Endothelial cell of umbilical vein (primary cell): ENCODE results near the gene ECHDC1. TPM values are rescaled to one million over a fixed set of nuclear protein-coding genes. Genes with fewer than 3 reads are reported as not detected.

Experiments
- BruUV-seq: library from RNA; stranded (reverse); fragments of 400-500 nt; replicated peaks from 2 replicates; lab custom pipeline; 2021; lab: Mats Ljungman, UMichigan
- CTCF ChIA-PET: fragments of 300-600, 350-600 bp; sonication (Branson Sonifier 250); formaldehyde crosslinking; loops from one replicate; lab custom pipeline; 2021; ENCODE audit warnings: antibody characterized with exemption, inconsistent platforms; lab: Charles Lee
- POLR2A ChIA-PET: fragments of 300-600, 350-600 bp; sonication (Branson Sonifier 250); formaldehyde crosslinking; loops from one replicate; lab custom pipeline; 2021; ENCODE audit warnings: antibody characterized with exemption, inconsistent platforms; lab: Charles Lee
- DNase-seq: peaks from one replicate; pipeline ENCODE4 v3.0.0-alpha.2; 2011; ENCODE audit warnings: low read depth, low spot score
- FAIRE-seq: peaks from 2 replicates; lab custom pipeline; 2011; peaks lifted over from hg19 to GRCh38; lab: Jason Lieb, UNC
- H2AFZ ChIP-seq: 2 replicates; pipeline ENCODE4 v1.6.0; 2012; ENCODE audit warnings: low read depth, low read length, control low read depth, inconsistent platforms
- H3K27ac ChIP-seq: 2 replicates; pipeline ENCODE4 v1.5.1; 2011; ENCODE audit warnings: low read depth, mild to moderate bottlenecking, control low read depth, low read length, moderate library complexity; ENCODE audit not compliant: insufficient read depth
- H3K27me3 ChIP-seq, 2 experiments: 2 replicates each; pipeline versions ENCODE4 v1.6.0 to v1.6.1; 2011; ENCODE audit warnings: low read length in 2 of 2, mixed read lengths in 1 of 2; ENCODE audit not compliant: control insufficient read depth in 2 of 2, insufficient read depth in 2 of 2
- H3K36me3 ChIP-seq, 2 experiments: 2 replicates in 1 of 2; 3 replicates in 1 of 2; pipeline ENCODE4 v1.5.1; 2011; ENCODE audit warnings: low read length in 2 of 2, mild to moderate bottlenecking in 1 of 2, moderate library complexity in 1 of 2; ENCODE audit not compliant: control insufficient read depth in 2 of 2, insufficient read depth in 2 of 2; ENCODE audit errors: extremely low read depth in 1 of 2
- H3K4me1 ChIP-seq: 3 replicates; pipeline ENCODE4 v1.5.1; 2011; ENCODE audit warnings: mild to moderate bottlenecking, low read length; ENCODE audit not compliant: control insufficient read depth, insufficient read depth; ENCODE audit errors: extremely low read depth
- H3K4me2 ChIP-seq: 2 replicates; pipeline ENCODE4 v1.6.1; 2011; ENCODE audit warnings: low read length, control low read depth, mixed read lengths; ENCODE audit not compliant: insufficient read depth
- H3K4me3 ChIP-seq, 3 experiments: fragments of 200-600 bp in 1 of 3; sonication (generic), shearing (Covaris generic) in 1 of 3; replicated peaks in 1 of 3; 2 replicates each; pipeline ENCODE4 v1.5.1; 2011 to 2016; ENCODE audit warnings: control low read depth in 3 of 3, low read length in 3 of 3, mild to moderate bottlenecking in 2 of 3, inconsistent platforms in 1 of 3, low read depth in 1 of 3, moderate library complexity in 1 of 3; ENCODE audit not compliant: insufficient read depth in 1 of 3
- H3K79me2 ChIP-seq: 2 replicates; pipeline ENCODE4 v1.6.0; 2012; ENCODE audit warnings: low read length, inconsistent platforms; ENCODE audit not compliant: control insufficient read depth, insufficient read depth
- H3K9ac ChIP-seq: replicated peaks from 2 replicates; pipeline ENCODE3; 2011; ENCODE audit warnings: low read length, control low read depth; ENCODE audit not compliant: insufficient read depth; ENCODE audit errors: extremely low read depth
- H3K9me1 ChIP-seq: replicated peaks from 3 replicates; pipeline ENCODE4 v1.6.0; 2011; ENCODE audit warnings: mild to moderate bottlenecking, low read length; ENCODE audit not compliant: control insufficient read depth, insufficient read depth; ENCODE audit errors: extremely low read depth
- H3K9me3 ChIP-seq: replicated peaks from 2 replicates; pipeline ENCODE4 v1.5.1; 2012; ENCODE audit warnings: low read length, inconsistent platforms; ENCODE audit not compliant: control insufficient read depth, insufficient read depth
- H4K20me1 ChIP-seq: replicated peaks from 2 replicates; pipeline ENCODE3; 2011; ENCODE audit warnings: mild to moderate bottlenecking, low read length; ENCODE audit not compliant: control insufficient read depth, insufficient read depth; ENCODE audit errors: extremely low read depth
- EZH2 ChIP-seq: IDR thresholded peaks from 2 replicates; pipeline ENCODE4 v1.6.1; 2012; ENCODE audit warnings: borderline replicate concordance, low read depth, mild to moderate bottlenecking, moderate library complexity, low read length, inconsistent platforms; ENCODE audit not compliant: severe bottlenecking
- FOS ChIP-seq: IDR thresholded peaks from 2 replicates; pipeline ENCODE4 v1.6.1; 2011; ENCODE audit warnings: mild to moderate bottlenecking, low read length, moderate library complexity, borderline replicate concordance; ENCODE audit not compliant: insufficient read depth
- GATA2 ChIP-seq: IDR thresholded peaks from 2 replicates; pipeline ENCODE4 v1.7.0; 2011; ENCODE audit warnings: low read depth, mild to moderate bottlenecking, moderate library complexity, mixed read lengths, low read length; ENCODE audit not compliant: insufficient read length, insufficient read depth
- JUN ChIP-seq: IDR thresholded peaks from 2 replicates; pipeline ENCODE4 v1.6.1; 2011; ENCODE audit warnings: borderline replicate concordance, low read depth; ENCODE audit not compliant: insufficient read length, insufficient read depth
- MYC ChIP-seq: IDR thresholded peaks from one replicate; pipeline ENCODE4 v1.6.1; 2011; ENCODE audit warnings: mild to moderate bottlenecking, low read depth, low read length
- POLR2A ChIP-seq: IDR thresholded peaks from 2 replicates; pipeline ENCODE4 v1.6.1; 2012; ENCODE audit warnings: low read depth, mild to moderate bottlenecking, control low read depth, low read length
- POLR2AphosphoS5 ChIP-seq: IDR thresholded peaks from 2 replicates; pipeline ENCODE4 v1.6.1; 2012; ENCODE audit warnings: low read depth, mild to moderate bottlenecking, control low read depth, low read length, moderate library complexity; ENCODE audit not compliant: insufficient read depth
- dilution Hi-C: fragments of 300-500 bp; cut with MboI; formaldehyde crosslinking; loops from one replicate; pipeline ENCODE4 v1.15.0; 2019; ENCODE audit warnings: low sequenced_read_pairs; ENCODE audit not compliant: extremely low pct_ligation_motif_present
- intact Hi-C: fragments of 100-400 bp; cut with micrococcal nuclease; formaldehyde crosslinking; loops from one replicate; pipeline ENCODE4 v1.10.0; 2022
- polyA plus RNA-seq, 4 experiments: library from polyadenylated mRNA; depleted of rRNA in 3 of 4; stranded (reverse) in 3 of 4; unstranded in 1 of 4; fragments of >200 nt; gene quantifications; 2 replicates each; pipeline versions ENCODE4 v1.2.1 to v1.2.3, GENCODE V29; 2011 to 2012; ENCODE audit warnings: missing spikeins in 1 of 4
- total RNA-seq: library from RNA; stranded (reverse); gene quantifications from 2 replicates; pipeline ENCODE4 v1.2.3, GENCODE V29; 2021
- TF ChIP-seq, protein P1 (sequence below): IDR thresholded peaks from 2 replicates; pipeline ENCODE4 v1.6.1; 2011; ENCODE audit not compliant: insufficient read depth, insufficient read length
- TF ChIP-seq, protein P2 (sequence below), 2 donors: IDR thresholded peaks; 1 replicate in 1 of 2; 2 replicates in 1 of 2; pipeline ENCODE4 v1.5.1; 2011; ENCODE audit warnings: low read length in 2 of 2, mild to moderate bottlenecking in 2 of 2, moderate library complexity in 2 of 2, control low read depth in 1 of 2, inconsistent platforms in 1 of 2, low read depth in 1 of 2; ENCODE audit not compliant: insufficient read depth in 1 of 2; ENCODE audit errors: extremely low read depth in 1 of 2

Gene ECHDC1
- total and polyA plus RNA-seq, 2 donors (not counting 3 experiments of a cell fraction or from before 2014, with no cell fraction given): 8.1 to 36.8 TPM

DNA sequence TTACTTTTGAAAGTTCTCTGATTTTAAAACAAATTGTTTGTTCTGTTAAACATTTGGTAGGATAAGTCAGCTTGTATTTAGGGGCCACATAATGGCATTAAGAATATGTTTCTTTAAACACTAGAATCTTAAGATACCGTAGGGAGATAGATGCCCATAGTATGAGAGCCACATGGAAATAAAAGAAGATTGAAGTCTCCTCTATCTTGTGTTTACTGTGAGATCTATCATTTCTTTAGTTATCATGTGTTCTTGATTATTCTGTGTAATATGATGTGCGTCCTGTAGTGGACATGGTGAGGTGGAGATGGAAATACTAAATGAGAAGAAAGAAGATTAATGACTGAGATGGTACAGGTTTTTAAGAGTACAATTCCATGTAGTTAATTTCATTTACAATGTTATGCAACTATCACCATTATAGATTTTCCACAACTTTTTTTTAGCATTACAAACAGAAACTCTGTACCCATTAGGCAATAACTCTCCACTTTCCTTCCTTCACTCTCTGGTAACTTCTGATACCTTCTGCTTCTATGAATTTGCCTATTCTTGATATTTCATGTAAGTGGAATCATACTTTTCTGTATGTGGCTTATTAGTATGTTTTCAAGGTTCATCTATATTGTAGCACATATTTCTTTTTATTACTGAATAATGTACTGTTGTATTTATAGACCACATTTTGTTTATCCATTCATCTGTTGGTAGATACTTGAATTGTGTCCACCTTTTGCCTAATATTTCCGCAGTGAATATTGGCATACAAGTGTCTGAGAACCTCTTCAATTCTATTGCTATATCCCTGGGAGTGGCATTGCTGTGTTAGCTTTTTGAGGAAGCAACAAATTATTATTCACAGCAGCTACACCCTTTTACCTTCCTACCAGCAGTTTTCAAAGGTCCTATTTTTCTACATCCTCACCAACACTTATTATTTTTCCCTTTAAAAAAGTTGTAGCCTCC lies 65.2 kb downstream of the ECHDC1 start:
- TF ChIP-seq, protein P1, sequence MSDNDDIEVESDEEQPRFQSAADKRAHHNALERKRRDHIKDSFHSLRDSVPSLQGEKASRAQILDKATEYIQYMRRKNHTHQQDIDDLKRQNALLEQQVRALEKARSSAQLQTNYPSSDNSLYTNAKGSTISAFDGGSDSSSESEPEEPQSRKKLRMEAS: no peak
- TF ChIP-seq GATA2: no peak
- TF ChIP-seq FOS: no peak
- no peak for TF ChIP-seq MYC
- no peak for TF ChIP-seq EZH2
- TF ChIP-seq POLR2A: no peak
- no peak for TF ChIP-seq JUN
- no peak for TF ChIP-seq POLR2AphosphoS5
- TF ChIP-seq, protein P2, sequence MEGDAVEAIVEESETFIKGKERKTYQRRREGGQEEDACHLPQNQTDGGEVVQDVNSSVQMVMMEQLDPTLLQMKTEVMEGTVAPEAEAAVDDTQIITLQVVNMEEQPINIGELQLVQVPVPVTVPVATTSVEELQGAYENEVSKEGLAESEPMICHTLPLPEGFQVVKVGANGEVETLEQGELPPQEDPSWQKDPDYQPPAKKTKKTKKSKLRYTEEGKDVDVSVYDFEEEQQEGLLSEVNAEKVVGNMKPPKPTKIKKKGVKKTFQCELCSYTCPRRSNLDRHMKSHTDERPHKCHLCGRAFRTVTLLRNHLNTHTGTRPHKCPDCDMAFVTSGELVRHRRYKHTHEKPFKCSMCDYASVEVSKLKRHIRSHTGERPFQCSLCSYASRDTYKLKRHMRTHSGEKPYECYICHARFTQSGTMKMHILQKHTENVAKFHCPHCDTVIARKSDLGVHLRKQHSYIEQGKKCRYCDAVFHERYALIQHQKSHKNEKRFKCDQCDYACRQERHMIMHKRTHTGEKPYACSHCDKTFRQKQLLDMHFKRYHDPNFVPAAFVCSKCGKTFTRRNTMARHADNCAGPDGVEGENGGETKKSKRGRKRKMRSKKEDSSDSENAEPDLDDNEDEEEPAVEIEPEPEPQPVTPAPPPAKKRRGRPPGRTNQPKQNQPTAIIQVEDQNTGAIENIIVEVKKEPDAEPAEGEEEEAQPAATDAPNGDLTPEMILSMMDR (IDR thresholded peaks at IDR 0.05; ENCODE audit: extremely low read depth in 1 of 2, insufficient read depth in 1 of 2, low read depth in 1 of 2, low read length in 2 of 2): no peak
- no peak overlapping the region for H2AFZ ChIP-seq
- H3K36me3 ChIP-seq: peaks cover 3 to 14% of the 10 kb centered on the region in 2 experiments
- H3K79me2 ChIP-seq: peaks cover 55% of the 10 kb centered on the region
- no peak overlapping the region for H3K27ac ChIP-seq
- no TSS peak for BruUV-seq
- no peak overlapping the region for H3K9ac ChIP-seq
- no peak for DNase-seq
- no peak overlapping the region for H3K4me3 ChIP-seq
- FAIRE-seq: no peak
- H3K9me3 ChIP-seq: no peaks in the 10 kb centered on the region
- no peaks in the 10 kb centered on the region for H3K9me1 ChIP-seq
- ChIA-PET POLR2A (no interaction called here), CTCF (interaction anchor here (1.2 kb wide), 1 partner anchor 12 kb away, joined by 3 read pairs; the partner anchor contains the start of gene RNF146)
- dilution Hi-C loops (no loop called here), intact Hi-C loops (no loop called here)
- peaks cover 11% of the 10 kb centered on the region for H4K20me1 ChIP-seq
- no peaks in the 10 kb centered on the region for H3K4me1 ChIP-seq
- no peak overlapping the region for H3K4me2 ChIP-seq
- H3K27me3 ChIP-seq: no peaks in the 10 kb centered on the region
